ENCODE data around the gene ZC3H12A. TPM values are rescaled to one million over a fixed set of nuclear protein-coding genes. Genes with fewer than 3 reads are reported as not detected.

ZC3H12A gene
- total and polyA plus RNA-seq, 10 of the 15 experiments (the other 5 are each of a cell fraction or from before 2014, with no cell fraction given), result 0.35 to 30.2 (median 13.8) TPM

DNA sequence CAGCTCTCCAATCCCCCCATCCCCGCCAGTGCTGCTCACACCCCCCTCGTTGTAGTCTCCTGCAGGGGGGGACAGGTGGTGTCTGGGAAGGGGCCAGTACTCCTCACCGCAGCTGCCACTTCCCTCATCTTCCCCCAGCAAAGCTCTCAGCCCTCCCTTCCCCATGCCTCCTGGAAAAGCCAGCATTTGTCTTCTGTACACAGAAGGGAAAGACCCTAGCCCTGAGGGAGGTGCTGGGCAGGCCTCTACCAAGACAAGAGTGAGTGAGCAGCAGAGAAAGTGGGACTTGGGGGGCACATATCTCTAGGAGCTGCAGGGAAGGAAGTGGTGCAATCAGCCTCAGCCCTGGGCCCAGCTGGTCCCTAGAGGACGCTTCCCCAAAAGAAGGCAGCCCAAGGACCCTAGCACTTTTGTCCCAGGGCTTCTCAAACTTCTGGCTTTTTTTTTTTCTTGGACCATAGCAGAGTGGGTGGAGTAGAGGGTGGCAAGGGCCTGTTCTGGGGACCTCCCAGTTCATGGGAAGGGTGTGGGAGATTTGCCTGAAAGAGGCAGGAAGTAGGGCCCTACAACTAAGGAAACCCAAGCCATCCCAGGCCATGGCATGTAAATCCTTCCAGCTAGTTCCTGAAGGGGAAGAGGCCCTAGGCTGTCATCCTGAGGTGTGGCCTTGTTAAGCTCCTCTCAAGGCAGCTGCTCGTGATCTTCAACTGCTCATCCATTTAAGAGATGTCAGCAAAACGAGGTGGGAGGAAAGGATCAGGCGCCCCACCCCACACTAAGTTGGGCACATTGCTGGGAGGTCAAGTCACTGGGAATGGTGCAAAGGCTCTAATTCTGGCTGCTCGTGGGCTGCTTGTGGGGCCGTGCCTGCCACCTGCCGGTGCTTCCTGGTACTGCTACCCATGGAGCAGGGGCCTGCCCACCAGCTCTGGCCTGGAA is 12.6 kb downstream of the ZC3H12A start (continued):
- TF ChIP-seq CHD2 (IDR thresholded peaks at IDR 0.05; ENCODE audit: borderline replicate concordance, low read depth, low read length) (peak; percentile 22; the same call in 1 of the 2 replicates), MEF2A (IDR thresholded peaks at IDR 0.05; ENCODE audit: insufficient read depth, low read depth, low read length) (no peak), PML (IDR thresholded peaks at IDR 0.05; ENCODE audit: low read length) (no peak), NFYB (IDR thresholded peaks at IDR 0.05; ENCODE audit: insufficient read depth, low read depth, low read length) (no peak), JUNB (IDR thresholded peaks at IDR 0.05) (no peak), CUX1 (IDR thresholded peaks at IDR 0.05; ENCODE audit: insufficient replicate concordance, low read depth, low read length) (peak; percentile 14), BMI1 (IDR thresholded peaks at IDR 0.05; ENCODE audit: borderline replicate concordance) (no peak), EZH2 (IDR thresholded peaks at IDR 0.05; ENCODE audit: borderline replicate concordance, control insufficient read depth, low read depth, low read length) (no peak), RUNX3 (IDR thresholded peaks at IDR 0.05; ENCODE audit: low read length) (no peak), IRF3 (IDR thresholded peaks at IDR 0.05) (no peak), BCLAF1 (IDR thresholded peaks at IDR 0.05) (no peak), SMC3 (IDR thresholded peaks at IDR 0.05; ENCODE audit: borderline replicate concordance, low read length) (peak; percentile 97)
- TF ChIP-seq, protein P1, sequence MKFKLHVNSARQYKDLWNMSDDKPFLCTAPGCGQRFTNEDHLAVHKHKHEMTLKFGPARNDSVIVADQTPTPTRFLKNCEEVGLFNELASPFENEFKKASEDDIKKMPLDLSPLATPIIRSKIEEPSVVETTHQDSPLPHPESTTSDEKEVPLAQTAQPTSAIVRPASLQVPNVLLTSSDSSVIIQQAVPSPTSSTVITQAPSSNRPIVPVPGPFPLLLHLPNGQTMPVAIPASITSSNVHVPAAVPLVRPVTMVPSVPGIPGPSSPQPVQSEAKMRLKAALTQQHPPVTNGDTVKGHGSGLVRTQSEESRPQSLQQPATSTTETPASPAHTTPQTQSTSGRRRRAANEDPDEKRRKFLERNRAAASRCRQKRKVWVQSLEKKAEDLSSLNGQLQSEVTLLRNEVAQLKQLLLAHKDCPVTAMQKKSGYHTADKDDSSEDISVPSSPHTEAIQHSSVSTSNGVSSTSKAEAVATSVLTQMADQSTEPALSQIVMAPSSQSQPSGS (IDR thresholded peaks at IDR 0.05; ENCODE audit: low read length), result no peak
- TF ChIP-seq, protein P2, sequence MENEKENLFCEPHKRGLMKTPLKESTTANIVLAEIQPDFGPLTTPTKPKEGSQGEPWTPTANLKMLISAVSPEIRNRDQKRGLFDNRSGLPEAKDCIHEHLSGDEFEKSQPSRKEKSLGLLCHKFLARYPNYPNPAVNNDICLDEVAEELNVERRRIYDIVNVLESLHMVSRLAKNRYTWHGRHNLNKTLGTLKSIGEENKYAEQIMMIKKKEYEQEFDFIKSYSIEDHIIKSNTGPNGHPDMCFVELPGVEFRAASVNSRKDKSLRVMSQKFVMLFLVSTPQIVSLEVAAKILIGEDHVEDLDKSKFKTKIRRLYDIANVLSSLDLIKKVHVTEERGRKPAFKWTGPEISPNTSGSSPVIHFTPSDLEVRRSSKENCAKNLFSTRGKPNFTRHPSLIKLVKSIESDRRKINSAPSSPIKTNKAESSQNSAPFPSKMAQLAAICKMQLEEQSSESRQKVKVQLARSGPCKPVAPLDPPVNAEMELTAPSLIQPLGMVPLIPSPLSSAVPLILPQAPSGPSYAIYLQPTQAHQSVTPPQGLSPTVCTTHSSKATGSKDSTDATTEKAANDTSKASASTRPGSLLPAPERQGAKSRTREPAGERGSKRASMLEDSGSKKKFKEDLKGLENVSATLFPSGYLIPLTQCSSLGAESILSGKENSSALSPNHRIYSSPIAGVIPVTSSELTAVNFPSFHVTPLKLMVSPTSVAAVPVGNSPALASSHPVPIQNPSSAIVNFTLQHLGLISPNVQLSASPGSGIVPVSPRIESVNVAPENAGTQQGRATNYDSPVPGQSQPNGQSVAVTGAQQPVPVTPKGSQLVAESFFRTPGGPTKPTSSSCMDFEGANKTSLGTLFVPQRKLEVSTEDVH (IDR thresholded peaks at IDR 0.05; ENCODE audit: low read depth, partially characterized antibody), result no peak

Data from GM12878 (cell line).